ENCODE measurements around the gene LDLRAD4.

The LDLRAD4 gene

GRCh38 chr18:13387855-13388548 is 169.4 kb downstream of the LDLRAD4 start:
- TF ChIP-seq TCF12 (IDR thresholded peaks at IDR 0.05; ENCODE audit: low read depth) (no peak), CREB1 (IDR thresholded peaks at IDR 0.05; ENCODE audit: low read depth) (no peak), RAD21 (IDR thresholded peaks at IDR 0.05; ENCODE audit: low read depth) (no peak)

- TF ChIP-seq YY1 (IDR thresholded peaks at IDR 0.05; ENCODE audit: low read depth) (no peak), TCF12 (IDR thresholded peaks at IDR 0.05; ENCODE audit: low read depth) (no peak), REST (IDR thresholded peaks at IDR 0.05; ENCODE audit: low read depth) (no peak), NFIC (IDR thresholded peaks at IDR 0.05) (no peak), RAD21 (IDR thresholded peaks at IDR 0.05; ENCODE audit: low read depth) (no peak), MAX (IDR thresholded peaks at IDR 0.05) (no peak), ZBTB7A (IDR thresholded peaks at IDR 0.05; ENCODE audit: low read depth) (no peak), TEAD4 (IDR thresholded peaks at IDR 0.05) (no peak), CREB1 (IDR thresholded peaks at IDR 0.05; ENCODE audit: low read depth) (no peak)
Measured at GRCh38 chr18:13388586-13389490, 170.3 kb downstream of the LDLRAD4 start.

- TF ChIP-seq RAD21 (IDR thresholded peaks at IDR 0.05; ENCODE audit: low read depth) (no peak), ZBTB7A (IDR thresholded peaks at IDR 0.05; ENCODE audit: low read depth) (no peak), EP300 (IDR thresholded peaks at IDR 0.05; ENCODE audit: borderline replicate concordance) (no peak)
Measured at GRCh38 chr18:13389491-13390131, 171.1 kb downstream of the LDLRAD4 start.

GRCh38 chr18:13390196-13390595 is 171.6 kb downstream of the LDLRAD4 start:
- TF ChIP-seq YY1 (IDR thresholded peaks at IDR 0.05; ENCODE audit: low read depth) (no peak), REST (IDR thresholded peaks at IDR 0.05; ENCODE audit: low read depth) (no peak), FOXM1 (IDR thresholded peaks at IDR 0.05; ENCODE audit: borderline replicate concordance, low read depth) (no peak), EP300 (IDR thresholded peaks at IDR 0.05; ENCODE audit: borderline replicate concordance) (no peak)

- TF ChIP-seq FOXM1 (IDR thresholded peaks at IDR 0.05; ENCODE audit: borderline replicate concordance, low read depth) (no peak), NFIC (IDR thresholded peaks at IDR 0.05) (no peak), CREB1 (IDR thresholded peaks at IDR 0.05; ENCODE audit: low read depth) (no peak)
Measured at GRCh38 chr18:13390711-13391110, 172.2 kb downstream of the LDLRAD4 start.

- TF ChIP-seq EP300 (IDR thresholded peaks at IDR 0.05; ENCODE audit: borderline replicate concordance) = no peak
- no peak for TF ChIP-seq TAF1 (IDR thresholded peaks at IDR 0.05; ENCODE audit: low read depth)
- no peak for TF ChIP-seq NFIC (IDR thresholded peaks at IDR 0.05)
- TF ChIP-seq CREB1 (IDR thresholded peaks at IDR 0.05; ENCODE audit: low read depth) = no peak
Measured at GRCh38 chr18:13392029-13392750, 173.6 kb downstream of the LDLRAD4 start.

- TF ChIP-seq ZBTB7A (IDR thresholded peaks at IDR 0.05; ENCODE audit: low read depth) (no peak), RAD21 (IDR thresholded peaks at IDR 0.05; ENCODE audit: low read depth) (no peak), YY1 (IDR thresholded peaks at IDR 0.05; ENCODE audit: low read depth) (no peak), USF1 (IDR thresholded peaks at IDR 0.05) (no peak), TAF1 (IDR thresholded peaks at IDR 0.05; ENCODE audit: low read depth) (no peak), MAX (IDR thresholded peaks at IDR 0.05) (no peak), FOXM1 (IDR thresholded peaks at IDR 0.05; ENCODE audit: borderline replicate concordance, low read depth) (no peak), EP300 (IDR thresholded peaks at IDR 0.05; ENCODE audit: borderline replicate concordance) (no peak), TCF12 (IDR thresholded peaks at IDR 0.05; ENCODE audit: low read depth) (no peak), TEAD4 (IDR thresholded peaks at IDR 0.05) (no peak), REST (IDR thresholded peaks at IDR 0.05; ENCODE audit: low read depth) (no peak), CREB1 (IDR thresholded peaks at IDR 0.05; ENCODE audit: low read depth) (no peak), NFIC (IDR thresholded peaks at IDR 0.05) (no peak), EGR1 (IDR thresholded peaks at IDR 0.05) (no peak), CEBPB (IDR thresholded peaks at IDR 0.05) (no peak)
Measured at GRCh38 chr18:13392899-13393298, 174.3 kb downstream of the LDLRAD4 start.
